Suprapubic skin (tissue), 4 donors: ENCODE results near the gene MORN4.

Experiments used
- CTCF ChIP-seq, 2 donors: fragments of 200-600 bp in 1 of 2; fragments of 450-650 bp in 1 of 2; sonication (generic) in 1 of 2; IDR thresholded peaks; one replicate each; pipeline ENCODE4 v1.5.1; 2016 to 2019; ENCODE audit warnings: antibody characterized with exemption in 2 of 2, mild to moderate bottlenecking in 1 of 2, moderate library complexity in 1 of 2
- EP300 ChIP-seq: sonication (generic); formaldehyde crosslinking; IDR thresholded peaks from one replicate; pipeline ENCODE4 v1.6.1; 2017; ENCODE audit warnings: antibody characterized with exemption
- POLR2A ChIP-seq, 2 donors: fragments of 450-650 bp; IDR thresholded peaks; one replicate each; pipeline ENCODE4 v1.6.1; 2017; ENCODE audit warnings: antibody characterized with exemption in 2 of 2, mild to moderate bottlenecking in 2 of 2, moderate library complexity in 2 of 2
- POLR2AphosphoS5 ChIP-seq, 3 donors: sonication (generic); formaldehyde crosslinking; IDR thresholded peaks; one replicate each; pipeline ENCODE4 v1.6.1; 2017; ENCODE audit warnings: antibody characterized with exemption in 3 of 3

GRCh38 chr10:97582169-97582568 lies 51.1 kb downstream of the MORN4 start:
- no peak for TF ChIP-seq POLR2A (IDR thresholded peaks at IDR 0.05)
- TF ChIP-seq POLR2AphosphoS5 (IDR thresholded peaks at IDR 0.05) = no peak
- TF ChIP-seq CTCF (IDR thresholded peaks at IDR 0.05) = no peak
- no peak for TF ChIP-seq EP300
